Stimulated activated CD8-positive, alpha-beta memory T cell treated with anti-CD3 and anti-CD28 coated beads, Interleukin-4, amount 100 ng/mL, for 24 hours (primary cell): ENCODE data around the gene ATG101.

Experiments
- DNase-seq: peaks from one replicate; pipeline ENCODE4 v3.0.0-alpha.2; 2020; ENCODE audit warnings: low read depth

Gene ATG101

DNA sequence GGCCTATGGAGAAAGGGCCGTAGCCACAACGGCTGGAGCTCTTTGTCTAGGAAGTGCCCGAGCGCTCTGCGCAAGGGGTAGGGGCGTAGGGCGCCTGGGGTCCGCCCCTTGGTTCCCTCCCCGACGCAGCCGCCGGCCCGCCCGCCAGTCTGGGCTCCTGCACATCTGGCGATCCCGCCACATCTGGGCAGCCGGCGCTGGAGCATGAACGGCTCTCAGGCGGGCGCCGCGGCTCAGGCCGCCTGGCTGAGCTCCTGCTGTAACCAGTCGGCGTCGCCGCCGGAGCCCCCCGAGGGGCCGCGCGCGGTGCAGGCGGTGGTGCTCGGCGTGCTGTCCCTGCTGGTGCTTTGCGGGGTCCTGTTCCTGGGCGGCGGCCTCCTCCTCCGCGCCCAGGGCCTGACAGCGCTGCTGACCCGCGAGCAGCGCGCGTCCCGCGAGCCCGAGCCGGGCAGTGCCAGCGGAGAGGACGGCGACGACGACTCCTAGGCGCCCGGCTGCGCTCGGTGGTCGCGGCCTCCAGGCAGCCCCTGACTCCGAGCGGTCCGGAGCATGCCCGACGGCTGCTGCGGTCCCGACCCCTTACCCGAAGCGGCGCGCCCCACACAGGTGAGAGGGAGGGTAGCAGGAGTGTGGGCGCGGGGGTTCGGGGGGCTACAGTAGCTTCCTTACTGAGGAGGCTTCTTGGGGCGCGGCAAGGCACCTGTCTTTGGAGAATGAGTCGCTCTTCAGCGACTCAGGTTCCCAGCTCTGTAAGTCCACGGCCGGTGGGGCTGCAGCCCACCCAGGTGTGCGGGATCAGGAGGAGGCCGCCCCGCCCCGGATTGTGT is 10.0 kb downstream of the ATG101 start, which contains the start of gene SMIM41:
Gene SMIM41, plus strand, starts transcription at position 129 of the 827 bp plus-strand sequence. Its CDS starts 76 bp downstream, at position 205.
- DNase-seq: no peak

- DNase-seq: no peak
Observed at GRCh38 chr12:52080403-52081251, 10.8 kb downstream of the ATG101 start.

- DNase-seq: no peak
Observed at GRCh38 chr12:52081263-52081733, 11.5 kb downstream of the ATG101 start.

- DNase-seq: no peak
Observed at GRCh38 chr12:52082026-52082668, 12.4 kb downstream of the ATG101 start.

GRCh38 chr12:52082669-52082987 is 12.8 kb downstream of the ATG101 start:
- no peak for DNase-seq

DNA sequence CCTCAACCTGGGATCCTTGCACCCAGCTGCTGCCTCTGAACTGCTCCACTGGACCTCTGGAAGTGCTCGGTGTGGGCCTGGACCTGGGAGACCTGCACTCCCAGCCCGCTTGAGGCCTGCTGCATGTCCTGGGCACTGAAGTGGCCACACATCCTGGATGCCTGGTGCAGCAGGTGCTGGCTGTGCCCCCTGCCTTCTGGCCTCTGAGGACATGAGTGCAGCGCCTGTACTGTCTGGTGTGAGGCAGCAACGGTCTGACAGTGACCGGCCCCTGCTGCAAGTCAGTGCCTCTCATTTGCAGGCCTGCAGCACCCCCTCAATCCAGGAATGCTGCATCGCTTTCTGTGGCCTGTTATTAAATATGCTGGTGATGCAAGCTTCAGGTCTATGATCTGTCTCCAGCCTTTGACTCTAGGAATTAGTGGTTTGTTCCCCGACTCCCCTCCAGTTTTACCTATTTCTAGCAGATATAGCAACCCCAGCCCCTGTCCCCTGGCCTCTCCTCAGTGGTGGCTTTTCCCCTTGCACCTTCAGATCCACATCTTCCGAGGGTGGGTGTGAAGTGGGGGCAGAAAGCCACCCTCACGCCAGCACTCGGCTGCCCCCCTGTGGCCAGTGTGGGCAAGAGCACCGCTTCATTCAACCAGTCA is 13.3 kb downstream of the ATG101 start:
- DNase-seq: peak; percentile 39

GRCh38 chr12:52083638-52083996 is 13.8 kb downstream of the ATG101 start:
- DNase-seq: no peak

GRCh38 chr12:52084491-52085231 is 14.9 kb downstream of the ATG101 start:
- DNase-seq: no peak

GRCh38 chr12:52085682-52086180 is 16.0 kb downstream of the ATG101 start:
- no peak for DNase-seq

- DNase-seq: no peak
Observed at GRCh38 chr12:52086366-52086765, 16.6 kb downstream of the ATG101 start.

- no peak for DNase-seq
Observed at GRCh38 chr12:52086944-52087835, 17.4 kb downstream of the ATG101 start.

DNA sequence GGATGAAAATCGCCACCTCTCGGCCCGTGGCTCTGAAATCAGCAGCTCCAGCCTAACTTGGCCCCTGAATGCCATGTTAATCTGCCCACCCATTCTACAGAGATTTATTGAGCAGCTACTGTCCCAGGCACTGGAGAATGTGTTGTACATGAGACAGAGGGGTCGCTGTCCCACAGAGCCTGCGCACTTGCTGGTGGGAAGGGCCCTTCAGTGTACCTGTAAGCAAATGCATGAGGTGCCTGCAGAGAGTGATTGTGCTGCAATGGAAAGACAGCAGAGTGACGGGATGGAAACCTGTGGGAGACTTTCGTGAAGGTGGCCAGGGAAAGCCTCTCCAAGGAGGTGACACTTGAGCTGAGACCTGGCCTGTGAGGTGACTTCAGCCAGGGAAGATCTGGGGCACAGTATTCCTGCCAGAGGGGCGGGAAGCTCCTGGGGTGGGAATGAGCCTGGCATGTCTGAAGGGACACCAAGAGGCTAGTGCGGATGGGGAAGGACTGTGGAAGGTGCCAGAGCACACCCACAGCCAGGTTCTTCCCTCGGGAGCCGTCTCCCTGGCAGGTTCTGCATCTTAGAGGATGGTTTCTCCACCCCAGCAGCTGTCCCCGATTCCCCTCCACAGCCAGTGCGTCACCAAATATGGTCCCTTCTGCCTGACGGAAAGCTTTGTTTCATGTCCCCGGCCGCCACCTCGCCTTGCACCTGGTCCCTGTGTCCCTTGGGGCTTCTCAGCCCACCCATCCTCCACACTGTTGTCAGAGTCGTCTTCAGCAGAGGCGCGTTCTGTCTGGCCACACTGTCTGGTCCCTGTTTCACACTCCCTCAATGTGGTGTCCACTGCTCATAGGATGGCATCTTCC is 18.4 kb downstream of the ATG101 start:
- no peak for DNase-seq

DNA sequence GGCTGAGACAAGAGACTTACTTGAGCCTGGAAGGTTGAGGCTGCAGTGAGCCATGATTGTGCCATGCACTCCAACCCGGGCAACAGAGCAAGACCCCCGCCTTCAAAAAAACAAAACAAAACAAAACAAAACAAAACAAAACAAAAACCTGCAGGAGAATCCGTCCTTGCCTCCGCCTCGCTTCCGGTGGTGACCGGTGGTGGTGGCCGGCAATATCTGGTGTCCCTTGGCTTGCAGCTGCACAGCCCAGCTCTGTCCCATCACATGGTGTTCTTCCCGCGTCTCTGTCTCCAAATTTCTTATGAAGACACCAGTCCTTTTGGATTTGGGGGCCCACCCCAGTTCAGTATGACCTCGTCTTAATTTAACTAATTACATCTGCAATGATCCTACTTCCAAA is 19.7 kb downstream of the ATG101 start:
- no peak for DNase-seq

DNA sequence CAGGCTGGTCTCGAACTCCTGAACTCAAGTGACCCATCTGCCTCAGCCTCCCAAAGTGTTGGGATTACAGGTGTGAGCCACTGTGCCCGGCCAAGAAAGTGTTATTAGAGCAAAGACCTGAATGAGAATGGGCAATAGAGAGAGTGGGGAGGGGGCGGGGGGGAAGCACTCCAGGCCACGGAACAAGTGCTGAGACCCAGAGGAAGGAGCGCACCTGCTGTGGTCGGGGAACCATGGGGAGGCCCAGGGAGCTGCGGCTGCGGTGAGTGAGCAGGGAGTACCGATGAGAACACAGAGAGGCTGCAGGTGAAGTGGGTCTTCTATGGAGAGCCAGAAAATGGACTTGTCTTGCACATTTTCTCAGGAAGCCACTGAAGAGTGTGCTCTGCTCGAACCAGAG is 20.5 kb downstream of the ATG101 start:
- no peak for DNase-seq

- no peak for DNase-seq
Observed at GRCh38 chr12:52091061-52091460, 21.3 kb downstream of the ATG101 start.

- DNase-seq: no peak
Observed at GRCh38 chr12:52091869-52092268, 22.1 kb downstream of the ATG101 start.

- DNase-seq: no peak
Observed at GRCh38 chr12:52093346-52093745, 23.6 kb downstream of the ATG101 start.

GRCh38 chr12:52096332-52097044 is 26.7 kb downstream of the ATG101 start:
- DNase-seq: no peak
